ENCODE measurements around the gene ARRB1. TPM values are rescaled to one million over a fixed set of nuclear protein-coding genes. Genes with fewer than 3 reads are reported as not detected.

ARRB1 gene
- total RNA-seq, 1 experiment from 2014 or later = 90.1 TPM

DNA sequence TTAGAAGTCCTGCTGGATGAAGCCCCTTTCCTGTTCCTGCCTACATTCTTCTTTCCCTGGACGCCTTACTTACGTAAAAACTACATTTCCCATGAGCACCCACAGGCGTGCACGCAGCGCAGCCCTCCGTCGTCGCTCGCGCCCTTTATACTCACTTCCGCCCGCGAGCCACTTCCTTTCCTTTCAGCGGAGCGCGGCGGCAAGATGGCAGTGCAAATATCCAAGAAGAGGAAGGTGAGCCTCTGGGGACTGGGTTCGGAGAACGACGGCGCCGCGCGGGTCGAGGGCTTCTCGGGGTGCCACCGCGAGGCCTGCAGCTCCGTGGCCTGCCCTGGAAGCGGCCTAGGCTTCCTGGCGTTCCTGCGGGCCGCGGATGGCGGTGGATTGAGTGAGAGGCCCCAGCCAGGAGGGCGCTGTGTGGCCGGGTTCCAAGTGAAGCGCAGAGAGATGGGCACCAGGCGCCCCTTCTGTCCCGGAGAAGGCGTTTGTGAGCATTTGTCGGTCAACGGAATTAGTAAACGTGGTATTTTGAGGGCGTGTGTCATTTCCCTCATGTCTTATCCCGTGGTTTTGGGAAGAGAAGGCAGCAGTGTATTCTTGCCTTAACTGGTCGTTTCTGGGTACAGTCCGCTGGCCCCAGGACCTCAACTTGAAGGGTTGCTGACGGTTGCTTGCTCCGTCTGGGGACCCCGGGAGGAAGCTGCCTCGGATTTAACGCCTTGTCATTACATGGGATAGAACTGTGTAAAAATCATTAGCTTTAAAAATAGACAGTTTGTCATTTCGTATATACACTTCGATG lies 48.1 kb upstream of the ARRB1 start, which contains the start of gene RPS3 (continued):
- TF ChIP-seq, protein P1, sequence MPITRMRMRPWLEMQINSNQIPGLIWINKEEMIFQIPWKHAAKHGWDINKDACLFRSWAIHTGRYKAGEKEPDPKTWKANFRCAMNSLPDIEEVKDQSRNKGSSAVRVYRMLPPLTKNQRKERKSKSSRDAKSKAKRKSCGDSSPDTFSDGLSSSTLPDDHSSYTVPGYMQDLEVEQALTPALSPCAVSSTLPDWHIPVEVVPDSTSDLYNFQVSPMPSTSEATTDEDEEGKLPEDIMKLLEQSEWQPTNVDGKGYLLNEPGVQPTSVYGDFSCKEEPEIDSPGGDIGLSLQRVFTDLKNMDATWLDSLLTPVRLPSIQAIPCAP (CRISPR knock-in tag; IDR thresholded peaks at IDR 0.05) = peak; percentile 72; the same call in 1 of the 2 replicates
- TF ChIP-seq, protein P2, sequence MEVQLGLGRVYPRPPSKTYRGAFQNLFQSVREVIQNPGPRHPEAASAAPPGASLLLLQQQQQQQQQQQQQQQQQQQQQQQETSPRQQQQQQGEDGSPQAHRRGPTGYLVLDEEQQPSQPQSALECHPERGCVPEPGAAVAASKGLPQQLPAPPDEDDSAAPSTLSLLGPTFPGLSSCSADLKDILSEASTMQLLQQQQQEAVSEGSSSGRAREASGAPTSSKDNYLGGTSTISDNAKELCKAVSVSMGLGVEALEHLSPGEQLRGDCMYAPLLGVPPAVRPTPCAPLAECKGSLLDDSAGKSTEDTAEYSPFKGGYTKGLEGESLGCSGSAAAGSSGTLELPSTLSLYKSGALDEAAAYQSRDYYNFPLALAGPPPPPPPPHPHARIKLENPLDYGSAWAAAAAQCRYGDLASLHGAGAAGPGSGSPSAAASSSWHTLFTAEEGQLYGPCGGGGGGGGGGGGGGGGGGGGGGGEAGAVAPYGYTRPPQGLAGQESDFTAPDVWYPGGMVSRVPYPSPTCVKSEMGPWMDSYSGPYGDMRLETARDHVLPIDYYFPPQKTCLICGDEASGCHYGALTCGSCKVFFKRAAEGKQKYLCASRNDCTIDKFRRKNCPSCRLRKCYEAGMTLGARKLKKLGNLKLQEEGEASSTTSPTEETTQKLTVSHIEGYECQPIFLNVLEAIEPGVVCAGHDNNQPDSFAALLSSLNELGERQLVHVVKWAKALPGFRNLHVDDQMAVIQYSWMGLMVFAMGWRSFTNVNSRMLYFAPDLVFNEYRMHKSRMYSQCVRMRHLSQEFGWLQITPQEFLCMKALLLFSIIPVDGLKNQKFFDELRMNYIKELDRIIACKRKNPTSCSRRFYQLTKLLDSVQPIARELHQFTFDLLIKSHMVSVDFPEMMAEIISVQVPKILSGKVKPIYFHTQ (CRISPR knock-in tag; IDR thresholded peaks at IDR 0.05) = no peak
- TF ChIP-seq, protein P3, sequence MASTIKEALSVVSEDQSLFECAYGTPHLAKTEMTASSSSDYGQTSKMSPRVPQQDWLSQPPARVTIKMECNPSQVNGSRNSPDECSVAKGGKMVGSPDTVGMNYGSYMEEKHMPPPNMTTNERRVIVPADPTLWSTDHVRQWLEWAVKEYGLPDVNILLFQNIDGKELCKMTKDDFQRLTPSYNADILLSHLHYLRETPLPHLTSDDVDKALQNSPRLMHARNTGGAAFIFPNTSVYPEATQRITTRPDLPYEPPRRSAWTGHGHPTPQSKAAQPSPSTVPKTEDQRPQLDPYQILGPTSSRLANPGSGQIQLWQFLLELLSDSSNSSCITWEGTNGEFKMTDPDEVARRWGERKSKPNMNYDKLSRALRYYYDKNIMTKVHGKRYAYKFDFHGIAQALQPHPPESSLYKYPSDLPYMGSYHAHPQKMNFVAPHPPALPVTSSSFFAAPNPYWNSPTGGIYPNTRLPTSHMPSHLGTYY (CRISPR knock-in tag; IDR thresholded peaks at IDR 0.05) = no peak
- TF ChIP-seq ZNF263 (CRISPR knock-in tag; IDR thresholded peaks at IDR 0.05; ENCODE audit: low read depth) = no peak
- peak; percentile 90 for TF ChIP-seq FOXP1 (CRISPR knock-in tag; IDR thresholded peaks at IDR 0.05; ENCODE audit: borderline replicate concordance)
- TF ChIP-seq TCF7 (CRISPR knock-in tag; IDR thresholded peaks at IDR 0.05; ENCODE audit: low read depth) = 0 out of 2 replicates have a peak, but pooled peaks have one; percentile 29
- peak; percentile 90 for TF ChIP-seq ETV6 (CRISPR knock-in tag; IDR thresholded peaks at IDR 0.05)
- TF ChIP-seq, protein P4, sequence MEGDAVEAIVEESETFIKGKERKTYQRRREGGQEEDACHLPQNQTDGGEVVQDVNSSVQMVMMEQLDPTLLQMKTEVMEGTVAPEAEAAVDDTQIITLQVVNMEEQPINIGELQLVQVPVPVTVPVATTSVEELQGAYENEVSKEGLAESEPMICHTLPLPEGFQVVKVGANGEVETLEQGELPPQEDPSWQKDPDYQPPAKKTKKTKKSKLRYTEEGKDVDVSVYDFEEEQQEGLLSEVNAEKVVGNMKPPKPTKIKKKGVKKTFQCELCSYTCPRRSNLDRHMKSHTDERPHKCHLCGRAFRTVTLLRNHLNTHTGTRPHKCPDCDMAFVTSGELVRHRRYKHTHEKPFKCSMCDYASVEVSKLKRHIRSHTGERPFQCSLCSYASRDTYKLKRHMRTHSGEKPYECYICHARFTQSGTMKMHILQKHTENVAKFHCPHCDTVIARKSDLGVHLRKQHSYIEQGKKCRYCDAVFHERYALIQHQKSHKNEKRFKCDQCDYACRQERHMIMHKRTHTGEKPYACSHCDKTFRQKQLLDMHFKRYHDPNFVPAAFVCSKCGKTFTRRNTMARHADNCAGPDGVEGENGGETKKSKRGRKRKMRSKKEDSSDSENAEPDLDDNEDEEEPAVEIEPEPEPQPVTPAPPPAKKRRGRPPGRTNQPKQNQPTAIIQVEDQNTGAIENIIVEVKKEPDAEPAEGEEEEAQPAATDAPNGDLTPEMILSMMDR (IDR thresholded peaks at IDR 0.05) = no peak
- TF ChIP-seq, protein P5, sequence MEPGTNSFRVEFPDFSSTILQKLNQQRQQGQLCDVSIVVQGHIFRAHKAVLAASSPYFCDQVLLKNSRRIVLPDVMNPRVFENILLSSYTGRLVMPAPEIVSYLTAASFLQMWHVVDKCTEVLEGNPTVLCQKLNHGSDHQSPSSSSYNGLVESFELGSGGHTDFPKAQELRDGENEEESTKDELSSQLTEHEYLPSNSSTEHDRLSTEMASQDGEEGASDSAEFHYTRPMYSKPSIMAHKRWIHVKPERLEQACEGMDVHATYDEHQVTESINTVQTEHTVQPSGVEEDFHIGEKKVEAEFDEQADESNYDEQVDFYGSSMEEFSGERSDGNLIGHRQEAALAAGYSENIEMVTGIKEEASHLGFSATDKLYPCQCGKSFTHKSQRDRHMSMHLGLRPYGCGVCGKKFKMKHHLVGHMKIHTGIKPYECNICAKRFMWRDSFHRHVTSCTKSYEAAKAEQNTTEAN (CRISPR knock-in tag; IDR thresholded peaks at IDR 0.05) = peak; percentile 82; the same call in 1 of the 2 replicates
- TF ChIP-seq, protein P6, sequence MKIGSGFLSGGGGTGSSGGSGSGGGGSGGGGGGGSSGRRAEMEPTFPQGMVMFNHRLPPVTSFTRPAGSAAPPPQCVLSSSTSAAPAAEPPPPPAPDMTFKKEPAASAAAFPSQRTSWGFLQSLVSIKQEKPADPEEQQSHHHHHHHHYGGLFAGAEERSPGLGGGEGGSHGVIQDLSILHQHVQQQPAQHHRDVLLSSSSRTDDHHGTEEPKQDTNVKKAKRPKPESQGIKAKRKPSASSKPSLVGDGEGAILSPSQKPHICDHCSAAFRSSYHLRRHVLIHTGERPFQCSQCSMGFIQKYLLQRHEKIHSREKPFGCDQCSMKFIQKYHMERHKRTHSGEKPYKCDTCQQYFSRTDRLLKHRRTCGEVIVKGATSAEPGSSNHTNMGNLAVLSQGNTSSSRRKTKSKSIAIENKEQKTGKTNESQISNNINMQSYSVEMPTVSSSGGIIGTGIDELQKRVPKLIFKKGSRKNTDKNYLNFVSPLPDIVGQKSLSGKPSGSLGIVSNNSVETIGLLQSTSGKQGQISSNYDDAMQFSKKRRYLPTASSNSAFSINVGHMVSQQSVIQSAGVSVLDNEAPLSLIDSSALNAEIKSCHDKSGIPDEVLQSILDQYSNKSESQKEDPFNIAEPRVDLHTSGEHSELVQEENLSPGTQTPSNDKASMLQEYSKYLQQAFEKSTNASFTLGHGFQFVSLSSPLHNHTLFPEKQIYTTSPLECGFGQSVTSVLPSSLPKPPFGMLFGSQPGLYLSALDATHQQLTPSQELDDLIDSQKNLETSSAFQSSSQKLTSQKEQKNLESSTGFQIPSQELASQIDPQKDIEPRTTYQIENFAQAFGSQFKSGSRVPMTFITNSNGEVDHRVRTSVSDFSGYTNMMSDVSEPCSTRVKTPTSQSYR (CRISPR knock-in tag; IDR thresholded peaks at IDR 0.05) = no peak
- no peak for TF ChIP-seq NR1H2 (CRISPR knock-in tag; IDR thresholded peaks at IDR 0.05)
- no peak for TF ChIP-seq GTF2I (CRISPR knock-in tag; conservative IDR thresholded peaks at IDR 0.05)
- no peak for TF ChIP-seq JAZF1 (CRISPR knock-in tag; IDR thresholded peaks at IDR 0.05)
- TF ChIP-seq, protein P7, sequence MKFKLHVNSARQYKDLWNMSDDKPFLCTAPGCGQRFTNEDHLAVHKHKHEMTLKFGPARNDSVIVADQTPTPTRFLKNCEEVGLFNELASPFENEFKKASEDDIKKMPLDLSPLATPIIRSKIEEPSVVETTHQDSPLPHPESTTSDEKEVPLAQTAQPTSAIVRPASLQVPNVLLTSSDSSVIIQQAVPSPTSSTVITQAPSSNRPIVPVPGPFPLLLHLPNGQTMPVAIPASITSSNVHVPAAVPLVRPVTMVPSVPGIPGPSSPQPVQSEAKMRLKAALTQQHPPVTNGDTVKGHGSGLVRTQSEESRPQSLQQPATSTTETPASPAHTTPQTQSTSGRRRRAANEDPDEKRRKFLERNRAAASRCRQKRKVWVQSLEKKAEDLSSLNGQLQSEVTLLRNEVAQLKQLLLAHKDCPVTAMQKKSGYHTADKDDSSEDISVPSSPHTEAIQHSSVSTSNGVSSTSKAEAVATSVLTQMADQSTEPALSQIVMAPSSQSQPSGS (CRISPR knock-in tag; IDR thresholded peaks at IDR 0.05; ENCODE audit: borderline replicate concordance, low read depth) = 0 out of 2 replicates have a peak, but pooled peaks have one; percentile 13
- TF ChIP-seq NR2C2 (CRISPR knock-in tag; IDR thresholded peaks at IDR 0.05) = no peak; the same call in 1 of the 2 replicates
- TF ChIP-seq TEAD1 (CRISPR knock-in tag; IDR thresholded peaks at IDR 0.05) = peak; percentile 97
- TF ChIP-seq ESRRA (CRISPR knock-in tag; IDR thresholded peaks at IDR 0.05; ENCODE audit: borderline replicate concordance) = no peak
- TF ChIP-seq HMGA2 (CRISPR knock-in tag; IDR thresholded peaks at IDR 0.05) = no peak
- no peak for TF ChIP-seq ZNF396 (CRISPR knock-in tag; IDR thresholded peaks at IDR 0.05; ENCODE audit: borderline replicate concordance)
- TF ChIP-seq, protein P8, sequence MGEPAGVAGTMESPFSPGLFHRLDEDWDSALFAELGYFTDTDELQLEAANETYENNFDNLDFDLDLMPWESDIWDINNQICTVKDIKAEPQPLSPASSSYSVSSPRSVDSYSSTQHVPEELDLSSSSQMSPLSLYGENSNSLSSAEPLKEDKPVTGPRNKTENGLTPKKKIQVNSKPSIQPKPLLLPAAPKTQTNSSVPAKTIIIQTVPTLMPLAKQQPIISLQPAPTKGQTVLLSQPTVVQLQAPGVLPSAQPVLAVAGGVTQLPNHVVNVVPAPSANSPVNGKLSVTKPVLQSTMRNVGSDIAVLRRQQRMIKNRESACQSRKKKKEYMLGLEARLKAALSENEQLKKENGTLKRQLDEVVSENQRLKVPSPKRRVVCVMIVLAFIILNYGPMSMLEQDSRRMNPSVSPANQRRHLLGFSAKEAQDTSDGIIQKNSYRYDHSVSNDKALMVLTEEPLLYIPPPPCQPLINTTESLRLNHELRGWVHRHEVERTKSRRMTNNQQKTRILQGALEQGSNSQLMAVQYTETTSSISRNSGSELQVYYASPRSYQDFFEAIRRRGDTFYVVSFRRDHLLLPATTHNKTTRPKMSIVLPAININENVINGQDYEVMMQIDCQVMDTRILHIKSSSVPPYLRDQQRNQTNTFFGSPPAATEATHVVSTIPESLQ (CRISPR knock-in tag; IDR thresholded peaks at IDR 0.05) = no peak
- TF ChIP-seq, protein P9, sequence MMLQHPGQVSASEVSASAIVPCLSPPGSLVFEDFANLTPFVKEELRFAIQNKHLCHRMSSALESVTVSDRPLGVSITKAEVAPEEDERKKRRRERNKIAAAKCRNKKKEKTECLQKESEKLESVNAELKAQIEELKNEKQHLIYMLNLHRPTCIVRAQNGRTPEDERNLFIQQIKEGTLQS (CRISPR knock-in tag; conservative IDR thresholded peaks at IDR 0.05) = no peak
- TF ChIP-seq, protein P10, sequence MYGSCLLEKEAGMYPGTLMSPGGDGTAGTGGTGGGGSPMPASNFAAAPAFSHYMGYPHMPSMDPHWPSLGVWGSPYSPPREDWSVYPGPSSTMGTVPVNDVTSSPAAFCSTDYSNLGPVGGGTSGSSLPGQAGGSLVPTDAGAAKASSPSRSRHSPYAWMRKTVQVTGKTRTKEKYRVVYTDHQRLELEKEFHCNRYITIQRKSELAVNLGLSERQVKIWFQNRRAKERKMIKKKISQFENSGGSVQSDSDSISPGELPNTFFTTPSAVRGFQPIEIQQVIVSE (CRISPR knock-in tag; IDR thresholded peaks at IDR 0.05; ENCODE audit: borderline replicate concordance) = no peak
